ENCODE data around the gene SP140. TPM values are rescaled to one million over a fixed set of nuclear protein-coding genes. Genes with fewer than 3 reads are reported as not detected.

The SP140 gene
- total RNA-seq, 1 experiment from 2014 or later, result 2.6 TPM

DNA sequence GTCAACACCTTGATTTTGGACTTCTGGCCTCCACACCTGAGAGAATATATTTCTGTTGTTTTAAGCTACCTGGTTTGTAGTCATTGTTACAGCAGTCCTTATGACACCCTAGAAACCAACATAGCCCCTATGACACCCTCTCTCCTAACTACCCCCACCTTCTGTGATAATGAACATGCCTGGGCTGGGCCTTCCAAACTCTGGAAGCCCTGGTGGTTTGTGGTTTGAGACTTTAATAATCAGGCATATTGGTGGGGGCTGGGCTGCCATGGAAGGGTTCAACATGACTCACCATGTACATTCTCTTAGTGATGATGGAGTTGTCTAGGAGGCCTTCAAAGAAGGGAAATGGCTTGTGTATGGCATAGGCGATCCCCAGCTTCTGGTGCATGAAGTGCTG, 9.0 kb upstream of the SP140 start:
- no peaks in the 10 kb centered on the region for H3K36me3 ChIP-seq (ENCODE audit: control insufficient read depth in 1 of 2, insufficient read depth in 2 of 2, low read length in 2 of 2)
- POLR2A ChIA-PET, result no interaction called here
- no peak overlapping the region for H3K9ac ChIP-seq (ENCODE audit: low read length)
- no peak overlapping the region for H3K4me3 ChIP-seq (replicated peaks in 1 of 2; ENCODE audit: low read depth in 1 of 2, low read length in 2 of 2)
- H3K79me2 ChIP-seq (ENCODE audit: insufficient read depth, low read length), result no peaks in the 10 kb centered on the region
- RAD21 ChIA-PET (ENCODE audit: low non-redundant PET in 1 of 2, low total read pairs in 2 of 2, uncharacterized antibody in 2 of 2, unreplicated experiment in 2 of 2), result no interaction called here
- no peak overlapping the region for H3K27ac ChIP-seq (ENCODE audit: low read depth, low read length)
- no peak for DNase-seq (ENCODE audit: low read depth, low spot score)
- TF ChIP-seq EZH2 (IDR thresholded peaks at IDR 0.05), result no peak
- no peak for TF ChIP-seq SRF (IDR thresholded peaks at IDR 0.05; ENCODE audit: low read depth)
- TF ChIP-seq ZNF274 (IDR thresholded peaks at IDR 0.05; ENCODE audit: low read depth, low read length), result no peak
- TF ChIP-seq, protein P1, sequence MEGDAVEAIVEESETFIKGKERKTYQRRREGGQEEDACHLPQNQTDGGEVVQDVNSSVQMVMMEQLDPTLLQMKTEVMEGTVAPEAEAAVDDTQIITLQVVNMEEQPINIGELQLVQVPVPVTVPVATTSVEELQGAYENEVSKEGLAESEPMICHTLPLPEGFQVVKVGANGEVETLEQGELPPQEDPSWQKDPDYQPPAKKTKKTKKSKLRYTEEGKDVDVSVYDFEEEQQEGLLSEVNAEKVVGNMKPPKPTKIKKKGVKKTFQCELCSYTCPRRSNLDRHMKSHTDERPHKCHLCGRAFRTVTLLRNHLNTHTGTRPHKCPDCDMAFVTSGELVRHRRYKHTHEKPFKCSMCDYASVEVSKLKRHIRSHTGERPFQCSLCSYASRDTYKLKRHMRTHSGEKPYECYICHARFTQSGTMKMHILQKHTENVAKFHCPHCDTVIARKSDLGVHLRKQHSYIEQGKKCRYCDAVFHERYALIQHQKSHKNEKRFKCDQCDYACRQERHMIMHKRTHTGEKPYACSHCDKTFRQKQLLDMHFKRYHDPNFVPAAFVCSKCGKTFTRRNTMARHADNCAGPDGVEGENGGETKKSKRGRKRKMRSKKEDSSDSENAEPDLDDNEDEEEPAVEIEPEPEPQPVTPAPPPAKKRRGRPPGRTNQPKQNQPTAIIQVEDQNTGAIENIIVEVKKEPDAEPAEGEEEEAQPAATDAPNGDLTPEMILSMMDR (IDR thresholded peaks at IDR 0.05 in 2 of 3, conservative IDR thresholded peaks at IDR 0.05 in 1 of 3; ENCODE audit: borderline replicate concordance in 1 of 3, insufficient read depth in 1 of 3, low read depth in 2 of 3, low read length in 2 of 3), result no peak
- TF ChIP-seq, protein P2, sequence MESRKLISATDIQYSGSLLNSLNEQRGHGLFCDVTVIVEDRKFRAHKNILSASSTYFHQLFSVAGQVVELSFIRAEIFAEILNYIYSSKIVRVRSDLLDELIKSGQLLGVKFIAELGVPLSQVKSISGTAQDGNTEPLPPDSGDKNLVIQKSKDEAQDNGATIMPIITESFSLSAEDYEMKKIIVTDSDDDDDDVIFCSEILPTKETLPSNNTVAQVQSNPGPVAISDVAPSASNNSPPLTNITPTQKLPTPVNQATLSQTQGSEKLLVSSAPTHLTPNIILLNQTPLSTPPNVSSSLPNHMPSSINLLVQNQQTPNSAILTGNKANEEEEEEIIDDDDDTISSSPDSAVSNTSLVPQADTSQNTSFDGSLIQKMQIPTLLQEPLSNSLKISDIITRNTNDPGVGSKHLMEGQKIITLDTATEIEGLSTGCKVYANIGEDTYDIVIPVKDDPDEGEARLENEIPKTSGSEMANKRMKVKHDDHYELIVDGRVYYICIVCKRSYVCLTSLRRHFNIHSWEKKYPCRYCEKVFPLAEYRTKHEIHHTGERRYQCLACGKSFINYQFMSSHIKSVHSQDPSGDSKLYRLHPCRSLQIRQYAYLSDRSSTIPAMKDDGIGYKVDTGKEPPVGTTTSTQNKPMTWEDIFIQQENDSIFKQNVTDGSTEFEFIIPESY (IDR thresholded peaks at IDR 0.05; ENCODE audit: extremely low read depth, insufficient replicate concordance, low read length), result no peak
- TF ChIP-seq CEBPB (IDR thresholded peaks at IDR 0.05; ENCODE audit: low read depth), result no peak
- no peak for TF ChIP-seq JUND (IDR thresholded peaks at IDR 0.05)
- TF ChIP-seq EGR1 (IDR thresholded peaks at IDR 0.05; ENCODE audit: low read depth), result no peak
- no peak for TF ChIP-seq CBX3 (IDR thresholded peaks at IDR 0.05; ENCODE audit: low read depth)
- TF ChIP-seq EZH2phosphoT487 (IDR thresholded peaks at IDR 0.05; ENCODE audit: borderline replicate concordance), result no peak
- TF ChIP-seq, protein P3, sequence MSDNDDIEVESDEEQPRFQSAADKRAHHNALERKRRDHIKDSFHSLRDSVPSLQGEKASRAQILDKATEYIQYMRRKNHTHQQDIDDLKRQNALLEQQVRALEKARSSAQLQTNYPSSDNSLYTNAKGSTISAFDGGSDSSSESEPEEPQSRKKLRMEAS (IDR thresholded peaks at IDR 0.05), result no peak
- TF ChIP-seq FOSL1 (IDR thresholded peaks at IDR 0.05; ENCODE audit: low read depth), result no peak
- no peak for TF ChIP-seq ZFX (IDR thresholded peaks at IDR 0.05)
- no peak for TF ChIP-seq ELF1 (IDR thresholded peaks at IDR 0.05; ENCODE audit: borderline replicate concordance, low read depth)
- no peak for TF ChIP-seq TCF7L2 (IDR thresholded peaks at IDR 0.05; ENCODE audit: borderline replicate concordance, extremely low read depth, insufficient read depth, insufficient read length)
- TF ChIP-seq SP1 (IDR thresholded peaks at IDR 0.05; ENCODE audit: low read depth), result no peak
- TF ChIP-seq POLR2AphosphoS5 (IDR thresholded peaks at IDR 0.05; ENCODE audit: low read depth, low read length), result no peak
- TF ChIP-seq, protein P4, sequence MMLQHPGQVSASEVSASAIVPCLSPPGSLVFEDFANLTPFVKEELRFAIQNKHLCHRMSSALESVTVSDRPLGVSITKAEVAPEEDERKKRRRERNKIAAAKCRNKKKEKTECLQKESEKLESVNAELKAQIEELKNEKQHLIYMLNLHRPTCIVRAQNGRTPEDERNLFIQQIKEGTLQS (IDR thresholded peaks at IDR 0.05), result no peak
- no peak for TF ChIP-seq POLR2A (IDR thresholded peaks at IDR 0.05; ENCODE audit: borderline replicate concordance, extremely low read depth, insufficient read depth, insufficient read length)
- H3K9me3 ChIP-seq (ENCODE audit: control insufficient read depth in 1 of 2, insufficient read depth in 1 of 2, low read depth in 1 of 2, low read length in 2 of 2), result no peaks in the 10 kb centered on the region
- H4K20me1 ChIP-seq (ENCODE audit: insufficient read depth), result no peaks in the 10 kb centered on the region
- no peak overlapping the region for H2AFZ ChIP-seq (ENCODE audit: low read depth, low read length, poor library complexity, severe bottlenecking)
- BruUV-seq (replicated peaks), result no TSS peak
- ATAC-seq, result no peak
- H3K4me2 ChIP-seq (ENCODE audit: low read length), result no peak overlapping the region
- intact Hi-C loops (cut with micrococcal nuclease), result no loop called here
- no peaks in the 10 kb centered on the region for H3K27me3 ChIP-seq (ENCODE audit: insufficient read depth, low read length)
- H3K4me1 ChIP-seq (ENCODE audit: control insufficient read depth in 1 of 2, insufficient read depth in 2 of 2, low read length in 2 of 2), result peaks cover 5% of the 10 kb centered on the region in 2 experiments; a peak in 3 of 4 replicates
- H3K9me2 ChIP-seq (ENCODE audit: insufficient read depth), result no peaks in the 10 kb centered on the region
- CTCF ChIA-PET, result no interaction called here
